ENCODE results near the gene MTM1.

DNA sequence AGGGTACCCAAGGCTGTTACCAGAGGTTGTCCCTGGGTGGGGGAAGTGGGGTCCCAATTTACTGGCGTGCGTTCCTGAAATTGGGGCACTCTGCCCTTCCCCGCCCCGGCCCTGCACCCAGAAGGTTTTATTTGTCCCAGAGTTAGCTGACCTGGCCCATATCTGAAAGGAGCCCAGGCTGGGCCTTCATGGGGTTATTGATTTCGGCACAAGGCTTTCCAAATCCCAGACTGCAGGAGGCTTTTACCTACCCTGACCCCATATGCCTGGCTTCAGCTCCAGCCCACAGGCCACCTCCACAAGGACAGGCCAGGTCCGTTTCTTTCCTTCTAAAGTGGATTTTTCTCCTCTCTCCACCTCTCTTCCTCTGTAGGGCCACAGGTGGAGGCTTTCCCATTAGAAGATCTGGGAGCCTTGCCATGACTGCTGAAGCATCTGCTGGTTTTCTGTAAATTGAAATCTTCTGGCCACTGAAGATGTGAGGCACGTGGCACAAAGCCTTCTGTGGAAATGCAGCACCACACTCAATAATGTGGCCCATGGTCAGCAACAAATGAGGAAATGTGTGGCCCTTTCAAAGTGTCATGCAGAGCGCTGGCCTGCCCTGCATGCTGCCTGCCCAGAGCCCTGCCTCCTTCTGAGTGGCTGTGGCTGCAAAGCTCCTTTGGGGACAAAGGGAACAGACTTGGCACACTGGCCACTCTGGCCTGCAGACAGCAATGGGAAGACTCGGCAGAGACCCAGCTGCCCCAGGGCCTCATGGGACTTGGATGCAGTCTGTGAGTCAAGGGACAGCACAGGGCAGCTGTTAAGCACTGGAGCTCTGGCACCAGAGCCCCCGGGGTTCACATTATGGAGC lies 43.1 kb upstream of the MTM1 start:
- no peak for TF ChIP-seq TCF4 (CRISPR knock-in tag; IDR thresholded peaks at IDR 0.05; ENCODE audit: borderline replicate concordance)
- TF ChIP-seq ZNF70 (CRISPR knock-in tag; IDR thresholded peaks at IDR 0.05) = no peak
- no peak for TF ChIP-seq RARB (CRISPR knock-in tag; IDR thresholded peaks at IDR 0.05)
- TF ChIP-seq ZC3H10 (CRISPR knock-in tag; IDR thresholded peaks at IDR 0.05) = no peak
- TF ChIP-seq TOX (CRISPR knock-in tag; IDR thresholded peaks at IDR 0.05; ENCODE audit: borderline replicate concordance) = no peak
- no peak for TF ChIP-seq ISL1 (CRISPR knock-in tag; IDR thresholded peaks at IDR 0.05)
